Activated CD4-positive, CD25-positive, alpha-beta regulatory T cell treated with anti-CD3 and anti-CD28 coated beads, Interleukin-2, amount 50 U/mL, for 72 hours (primary cell): Measurements from ENCODE around the gene SAA1.
"Not testable (repeated sequence)": the region's sequence is repeated elsewhere in the genome, so short reads cannot be mapped to it uniquely, and the experiment has no call there.

ENCODE experiments used
- DNase-seq: peaks from one replicate; pipeline ENCODE4 v3.0.0; 2021

SAA1 gene

GRCh38 chr11:18261721-18262120, 4.3 kb upstream of the SAA1 start:
- DNase-seq: no peak

GRCh38 chr11:18262681-18263350, 3.2 kb upstream of the SAA1 start:
- DNase-seq: not testable (repeated sequence)

- no peak for DNase-seq
Measured at GRCh38 chr11:18264035-18264434, 2.0 kb upstream of the SAA1 start.

- DNase-seq: no peak
Measured at GRCh38 chr11:18264677-18265555, 1.1 kb upstream of the SAA1 start.

GRCh38 chr11:18267335-18268133, 1.5 kb downstream of the SAA1 start:
- not testable (repeated sequence) for DNase-seq

- DNase-seq: not testable (repeated sequence)
Measured at GRCh38 chr11:18269252-18269651, 3.2 kb downstream of the SAA1 start.

- no peak for DNase-seq
Measured at GRCh38 chr11:18270102-18270501, 4.0 kb downstream of the SAA1 start.

GRCh38 chr11:18271206-18271605, 5.1 kb downstream of the SAA1 start:
- DNase-seq: no peak

- no peak for DNase-seq
Measured at GRCh38 chr11:18277565-18278271, 11.7 kb downstream of the SAA1 start.

- DNase-seq: no peak
Measured at GRCh38 chr11:18280438-18281045, 14.5 kb downstream of the SAA1 start.

GRCh38 chr11:18282626-18283025, 16.6 kb downstream of the SAA1 start:
- DNase-seq: no peak

- DNase-seq: no peak
Measured at GRCh38 chr11:18285841-18286240, 19.8 kb downstream of the SAA1 start.

- no peak for DNase-seq
Measured at GRCh38 chr11:18288911-18289310, 22.8 kb downstream of the SAA1 start.

- DNase-seq: no peak
Measured at GRCh38 chr11:18294862-18295261, 28.8 kb downstream of the SAA1 start.

GRCh38 chr11:18295316-18295715, 29.3 kb downstream of the SAA1 start:
- DNase-seq: no peak

GRCh38 chr11:18299721-18300120, 33.7 kb downstream of the SAA1 start:
- DNase-seq: no peak

- DNase-seq: no peak
Measured at GRCh38 chr11:18304745-18305144, 38.7 kb downstream of the SAA1 start.

- DNase-seq: no peak
Measured at GRCh38 chr11:18307461-18308139, 41.5 kb downstream of the SAA1 start.

- no peak for DNase-seq
Measured at GRCh38 chr11:18308242-18308641, 42.2 kb downstream of the SAA1 start.

- no peak for DNase-seq
Measured at GRCh38 chr11:18309691-18310090, 43.6 kb downstream of the SAA1 start.

- no peak for DNase-seq
Measured at GRCh38 chr11:18310800-18311340, 44.8 kb downstream of the SAA1 start.
